ENCODE measurements around the gene CALCR. TPM values are rescaled to one million over a fixed set of nuclear protein-coding genes. Genes with fewer than 3 reads are reported as not detected.

The CALCR gene
- total and polyA plus RNA-seq, 9 of the 15 experiments (the other 6 are each of a cell fraction or from before 2014, with no cell fraction given), result 0.04 to 0.14 (median 0.09) TPM; not detected in 3

- TF ChIP-seq AFF1 (IDR thresholded peaks at IDR 0.05; ENCODE audit: low read depth in 1 of 2, partially characterized antibody in 2 of 2), result no peak
Measured at GRCh38 chr7:93442478-93443224, 131.9 kb downstream of the CALCR start (continued).

GRCh38 chr7:93435791-93436190, 138.7 kb downstream of the CALCR start:
- POLR2A ChIA-PET, result no interaction called here
- Histone ChIP-seq H4K20me1 (replicated peaks; ENCODE audit: control insufficient read depth, insufficient read depth, low read length) (no peaks in the 10 kb centered on the region), H3K27me3 (ENCODE audit: control insufficient read depth in 2 of 2, insufficient read depth in 2 of 2, low read length in 2 of 2) (no peaks in the 10 kb centered on the region), H3K9me1 (ENCODE audit: control insufficient read depth, insufficient read depth, low read length) (no peaks in the 10 kb centered on the region), H3K36me3 (ENCODE audit: control insufficient read depth, insufficient read depth, low read length) (no peaks in the 10 kb centered on the region), H3K4me1 (replicated peaks in 1 of 2; ENCODE audit: control insufficient read depth in 2 of 2, insufficient read depth in 2 of 2, low read length in 2 of 2) (no peaks in the 10 kb centered on the region), H3K4me2 (ENCODE audit: insufficient read depth, low read length) (no peak overlapping the region), H3K9me3 (replicated peaks; ENCODE audit: control insufficient read depth, insufficient read depth, low read depth, low read length) (no peaks in the 10 kb centered on the region), H2AFZ (ENCODE audit: low read depth, low read length) (no peak overlapping the region), H3K27ac (ENCODE audit: extremely low read depth, low read depth, low read length) (no peak overlapping the region), H3K4me3 (no peak overlapping the region), H3K79me2 (ENCODE audit: control insufficient read depth, insufficient read depth, low read length) (no peaks in the 10 kb centered on the region), H3K9ac (ENCODE audit: insufficient read depth in 1 of 2, low read depth in 2 of 2, low read length in 2 of 2) (no peak overlapping the region)
- DNase-seq (ENCODE audit: extremely low read depth in 1 of 4, low spot score in 3 of 4) (no peak), FAIRE-seq (no peak), ATAC-seq (no peak)
- TF ChIP-seq NONO (IDR thresholded peaks at IDR 0.05; ENCODE audit: low read depth in 2 of 2, low read length in 1 of 2), result no peak
- no peak for TF ChIP-seq ERF (CRISPR knock-in tag; IDR thresholded peaks at IDR 0.05)
- no peak for TF ChIP-seq ZNF586 (CRISPR knock-in tag; conservative IDR thresholded peaks at IDR 0.05)
- no peak for TF ChIP-seq PML (IDR thresholded peaks at IDR 0.05; ENCODE audit: low read length)
- in situ Hi-C loops (cut with MboI) (no loop called here), intact Hi-C loops (cut with micrococcal nuclease) (no loop called here)
- CTCF ChIA-PET (ENCODE audit: low intra/inter-chr PET ratio), result no interaction called here
- no TSS peak for BruUV-seq (replicated peaks)
- WGBS (ENCODE audit: insufficient coverage, low coverage, missing lambda C conversion rate), result 3% methylated on average over 6 of the region's 6 CpGs

All from K562 (cell line).